Measurements from ENCODE around the gene PRSS12.

- TF ChIP-seq POLR2A (IDR thresholded peaks at IDR 0.05; ENCODE audit: low read depth), result no peak
- no peak for TF ChIP-seq CTCF (IDR thresholded peaks at IDR 0.05)
- TF ChIP-seq EP300 (IDR thresholded peaks at IDR 0.05), result no peak
- no peak for TF ChIP-seq POLR2AphosphoS5 (IDR thresholded peaks at IDR 0.05)
Observed at GRCh38 chr4:118338518-118338917, 14.3 kb downstream of the PRSS12 start.

Measured in esophagus muscularis mucosa (tissue), 4 donors.